Forelimb muscle (tissue), 1 donor: Measurements from ENCODE around the gene MTERF4. TPM values are rescaled to one million over a fixed set of nuclear protein-coding genes. Genes with fewer than 3 reads are reported as not detected.

Experiments
- DNase-seq: peaks from one replicate; pipeline ENCODE4 v3.0.0-alpha.2; 2013; ENCODE audit warnings: low read depth
- polyA plus RNA-seq: library from polyadenylated mRNA; unstranded; fragments of 120-200 nt; gene quantifications from one replicate; pipeline ENCODE4 v1.2.1, GENCODE V29; 2013; ENCODE audit not compliant: insufficient read length

The MTERF4 gene, protein sequence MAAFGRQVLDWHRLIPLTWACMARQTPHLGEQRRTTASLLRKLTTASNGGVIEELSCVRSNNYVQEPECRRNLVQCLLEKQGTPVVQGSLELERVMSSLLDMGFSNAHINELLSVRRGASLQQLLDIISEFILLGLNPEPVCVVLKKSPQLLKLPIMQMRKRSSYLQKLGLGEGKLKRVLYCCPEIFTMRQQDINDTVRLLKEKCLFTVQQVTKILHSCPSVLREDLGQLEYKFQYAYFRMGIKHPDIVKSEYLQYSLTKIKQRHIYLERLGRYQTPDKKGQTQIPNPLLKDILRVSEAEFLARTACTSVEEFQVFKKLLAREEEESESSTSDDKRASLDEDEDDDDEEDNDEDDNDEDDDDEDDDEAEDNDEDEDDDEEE
- polyA plus RNA-seq: 38.3 TPM

DNA sequence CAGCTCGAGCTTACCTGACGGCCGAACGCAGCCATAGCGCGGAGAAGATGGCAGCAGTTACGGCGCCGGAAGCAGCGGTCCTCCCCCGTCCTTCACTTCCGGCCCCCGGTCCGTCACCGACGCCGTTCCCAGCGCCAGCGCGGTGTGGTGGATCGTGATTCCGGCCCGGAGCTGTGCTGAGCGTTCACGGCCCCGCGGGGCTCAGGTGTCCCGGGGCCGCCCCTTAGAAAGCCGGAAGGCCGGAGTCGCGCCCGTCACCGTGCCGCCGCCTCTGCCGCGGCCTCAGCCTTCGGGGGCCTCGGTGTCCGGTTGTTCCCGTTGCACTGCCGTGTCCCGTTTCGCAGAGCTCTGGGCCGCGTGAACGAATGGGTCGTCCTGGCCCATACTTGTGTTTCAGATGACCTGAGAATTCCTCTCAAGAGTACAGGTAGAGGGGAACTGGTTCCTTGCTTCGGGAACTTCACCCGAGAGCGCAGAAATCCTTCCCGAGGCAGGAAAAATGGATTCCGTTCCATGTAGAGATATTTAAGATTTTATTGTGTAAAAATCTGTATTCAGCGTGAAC, at the start of gene MTERF4:
Gene MTERF4, minus strand, starts transcription at position 49 of the 565 bp plus-strand sequence. Its CDS starts 14 bp downstream, at position 35.
- peak; percentile 32 for DNase-seq

DNA sequence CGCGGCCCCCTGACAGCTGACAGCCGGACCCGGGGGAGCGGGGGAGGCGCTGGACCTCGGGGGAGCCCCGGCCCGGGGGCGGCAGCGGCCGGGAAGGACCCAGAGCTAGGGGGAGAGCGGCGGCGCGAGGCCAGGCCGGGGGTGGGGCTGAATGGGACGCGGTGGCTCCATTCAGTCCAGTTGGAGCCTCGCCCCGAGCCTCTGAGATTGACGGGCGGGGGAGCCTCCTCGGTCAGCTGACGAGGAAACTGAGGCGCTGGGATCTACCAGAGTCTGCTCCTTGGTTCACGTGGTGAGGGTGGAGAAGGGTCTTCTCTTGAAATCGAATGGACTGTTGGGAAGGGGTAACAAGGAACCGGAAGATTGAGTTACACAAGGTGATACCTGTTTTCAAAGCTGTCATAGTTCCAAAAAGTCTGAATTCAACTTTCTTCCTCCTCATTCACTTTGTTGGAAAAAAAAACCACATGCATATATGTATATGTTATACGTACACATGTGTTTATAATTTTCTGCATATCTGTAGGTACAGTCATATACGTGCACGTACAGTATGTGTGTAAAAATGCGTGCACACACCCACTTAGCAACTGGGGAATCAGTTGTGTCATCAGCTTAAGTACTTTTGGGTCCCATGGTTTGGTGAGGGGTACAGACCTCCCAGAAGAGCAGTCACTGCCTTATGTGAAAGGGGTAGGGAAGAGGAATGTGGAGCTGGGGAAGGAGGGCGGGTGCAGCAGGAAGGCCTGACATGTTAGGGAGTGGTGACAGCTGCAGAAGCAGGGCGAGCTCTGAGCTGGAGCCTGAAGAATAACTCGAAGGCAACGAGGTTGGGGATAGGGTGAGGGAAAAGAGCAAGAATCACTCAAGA, 48.8 kb upstream of the MTERF4 start:
- no peak for DNase-seq

DNA sequence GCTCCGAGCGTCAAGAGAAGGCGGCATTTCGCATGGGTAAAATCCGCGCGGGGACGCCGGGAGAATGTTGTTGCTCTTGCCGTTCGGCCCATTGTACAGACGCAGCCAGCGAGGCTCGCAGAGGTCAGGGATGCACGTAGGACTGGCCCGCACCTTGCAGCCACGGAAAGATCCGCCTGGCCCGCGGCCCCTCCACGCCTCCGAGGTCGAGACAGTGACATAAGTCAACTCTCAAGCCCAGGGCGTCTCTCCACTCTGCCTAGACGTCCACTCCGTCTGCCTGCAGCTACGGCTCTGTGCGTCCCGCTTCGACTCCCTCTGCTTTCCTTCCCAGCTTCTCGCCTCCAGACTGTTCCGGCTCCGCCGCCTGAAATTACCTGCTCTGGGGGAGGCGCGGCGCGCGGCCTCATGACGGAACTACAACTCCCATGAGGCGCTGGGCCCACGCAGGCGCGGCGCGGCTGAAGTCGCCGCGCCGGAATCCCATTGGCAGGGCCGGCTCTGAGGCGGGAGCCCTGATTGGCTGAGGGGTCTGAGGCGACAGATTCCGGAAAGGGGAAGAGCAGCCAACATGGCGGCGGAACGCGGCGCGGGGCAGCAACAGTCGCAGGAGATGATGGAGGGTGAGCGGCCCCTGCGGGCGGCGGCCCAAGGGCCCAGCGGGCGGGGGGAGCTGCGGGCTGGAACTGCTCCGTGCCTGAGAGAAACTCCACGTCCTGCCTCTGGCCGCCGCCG, 48.0 kb upstream of the MTERF4 start, which contains the start of gene PPP1R7:
Gene PPP1R7, plus strand, starts transcription at position 543 of the 735 bp plus-strand sequence. Its CDS starts 29 bp downstream, at position 572.
- peak; percentile 86 for DNase-seq

DNA sequence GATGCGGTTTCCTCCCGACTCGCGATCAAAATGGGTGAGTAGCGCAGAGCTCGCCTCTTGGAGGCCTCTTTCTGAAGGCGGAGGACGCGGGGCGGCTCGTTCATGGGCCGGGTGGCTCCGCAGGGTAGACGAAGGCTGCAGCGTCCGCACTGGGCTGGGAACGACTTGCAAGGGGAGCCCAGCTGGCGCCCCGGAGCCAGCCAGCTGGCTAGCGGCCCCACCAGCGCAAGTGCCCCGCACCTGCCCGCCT, 47.5 kb upstream of the MTERF4 start:
- DNase-seq: no peak

DNA sequence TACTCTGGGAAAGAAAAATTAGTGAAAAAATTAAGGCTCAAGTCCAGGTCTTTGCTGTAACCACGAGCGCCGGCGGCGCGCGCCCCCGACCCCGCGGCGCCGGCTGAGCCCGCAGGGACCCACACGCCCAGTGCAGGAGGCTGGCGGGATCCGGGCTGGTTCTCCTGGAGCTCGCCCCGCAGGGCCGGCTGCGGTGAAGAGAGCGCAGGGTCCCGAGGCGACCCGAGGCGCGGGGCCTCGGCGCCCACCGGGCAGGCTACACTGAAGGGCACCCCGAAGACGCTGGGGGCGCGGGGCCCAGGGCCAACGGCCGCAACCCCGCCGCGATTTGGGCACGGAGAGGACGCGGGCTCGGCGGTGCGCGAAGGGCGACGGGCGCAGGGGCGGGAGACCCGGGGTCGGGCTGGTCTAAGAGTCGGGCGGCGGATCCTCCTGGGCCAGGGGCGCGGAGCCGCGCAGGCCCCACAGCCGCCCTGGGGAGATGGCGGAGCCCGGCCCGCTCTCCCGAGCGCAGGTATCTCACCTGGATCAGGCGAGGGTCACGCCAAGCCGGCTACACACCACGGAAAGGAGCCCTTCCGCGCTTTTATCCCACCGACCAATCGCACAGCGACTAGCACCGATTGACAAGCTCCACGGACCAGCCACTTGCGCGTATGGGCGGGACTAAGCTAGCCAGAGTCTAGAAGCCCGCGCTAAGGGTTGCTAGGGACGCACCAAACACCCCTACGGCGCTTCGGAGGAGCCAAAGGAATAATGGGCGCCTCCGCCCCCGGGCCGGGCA, 47.0 kb upstream of the MTERF4 start, which contains the start of gene PASK:
Gene PASK, minus strand, starts transcription at position 582 of the 784 bp plus-strand sequence. CDS start 6,440 bp downstream, outside the sequence.
- peak; percentile 78 for DNase-seq

DNA sequence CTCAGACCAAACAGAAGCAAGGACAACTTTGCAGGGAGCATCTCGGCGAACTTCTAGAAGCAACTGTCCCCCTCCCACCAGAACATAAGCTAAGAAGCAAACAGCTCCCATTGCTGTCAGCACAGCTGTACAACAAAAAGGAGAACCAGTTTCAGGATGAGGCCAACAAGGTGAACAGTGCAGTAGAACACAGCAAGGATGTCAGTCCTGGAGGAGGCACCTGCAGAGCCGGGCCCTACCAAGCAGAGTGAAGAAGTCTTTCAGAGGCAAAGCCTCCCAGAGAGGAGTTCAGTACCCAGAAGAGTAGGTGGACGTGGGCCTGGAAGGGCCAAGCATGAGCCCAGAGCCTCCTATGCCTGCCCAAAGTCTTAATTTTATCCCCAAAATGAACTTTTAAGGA, 46.2 kb upstream of the MTERF4 start:
- no peak for DNase-seq

DNA sequence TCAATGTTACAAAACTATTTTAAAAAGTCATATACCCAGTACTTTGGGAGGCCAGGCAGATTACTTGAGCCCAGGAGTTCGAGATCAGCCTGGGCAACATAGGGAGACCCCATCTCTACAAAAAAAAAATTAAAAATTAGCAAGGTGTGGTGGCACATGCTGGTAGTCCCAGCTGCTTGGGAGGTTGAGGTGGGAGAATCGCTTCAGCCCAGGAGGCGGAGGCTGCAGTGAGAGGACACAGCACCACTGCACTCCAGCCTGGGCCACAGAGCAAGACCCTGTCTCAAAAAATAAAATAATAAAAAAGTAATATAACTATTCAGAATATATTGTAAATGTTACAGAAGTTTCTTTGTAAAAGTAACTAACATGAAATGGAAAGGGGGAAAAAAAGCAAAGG, 45.2 kb upstream of the MTERF4 start:
- no peak for DNase-seq

DNA sequence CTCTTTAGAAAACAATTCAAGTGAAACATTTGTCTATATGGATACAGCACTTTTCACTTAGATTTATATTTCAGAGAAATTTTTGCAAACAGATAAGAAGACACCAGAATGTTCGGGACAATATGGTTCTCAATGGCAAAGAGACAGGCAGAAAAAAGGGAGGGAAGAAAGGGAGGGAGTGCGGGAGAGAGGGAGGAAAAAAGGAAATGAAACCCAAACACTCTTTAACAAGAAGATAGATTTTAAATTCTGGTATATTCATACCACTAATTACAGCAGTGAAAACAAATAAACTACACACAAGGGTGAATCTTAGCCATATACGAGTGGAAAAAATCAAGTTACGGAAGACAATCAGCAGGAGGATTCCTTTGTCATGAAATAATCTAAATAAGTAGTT, 44.2 kb upstream of the MTERF4 start:
- no peak for DNase-seq

DNA sequence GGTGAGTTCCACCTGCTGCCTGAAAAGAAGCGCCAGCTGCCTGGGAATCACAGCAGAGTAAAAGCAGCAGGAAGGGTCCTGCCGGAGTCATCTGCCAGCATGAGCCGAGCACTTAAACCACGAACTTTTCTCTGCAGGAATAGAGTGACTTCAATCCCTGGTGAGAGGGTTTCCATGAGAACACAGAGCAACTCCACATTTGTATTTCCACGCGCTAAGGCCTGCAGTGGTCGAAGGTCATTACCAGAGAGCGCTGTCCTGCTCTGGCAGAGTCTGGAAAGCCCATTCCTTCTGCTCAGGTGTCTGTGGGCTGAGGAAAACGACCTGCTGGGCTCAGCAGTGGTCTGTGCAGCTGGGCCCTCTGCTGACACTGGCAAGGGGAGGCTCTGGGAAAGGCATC, 40.5 kb upstream of the MTERF4 start:
- DNase-seq: no peak

DNA sequence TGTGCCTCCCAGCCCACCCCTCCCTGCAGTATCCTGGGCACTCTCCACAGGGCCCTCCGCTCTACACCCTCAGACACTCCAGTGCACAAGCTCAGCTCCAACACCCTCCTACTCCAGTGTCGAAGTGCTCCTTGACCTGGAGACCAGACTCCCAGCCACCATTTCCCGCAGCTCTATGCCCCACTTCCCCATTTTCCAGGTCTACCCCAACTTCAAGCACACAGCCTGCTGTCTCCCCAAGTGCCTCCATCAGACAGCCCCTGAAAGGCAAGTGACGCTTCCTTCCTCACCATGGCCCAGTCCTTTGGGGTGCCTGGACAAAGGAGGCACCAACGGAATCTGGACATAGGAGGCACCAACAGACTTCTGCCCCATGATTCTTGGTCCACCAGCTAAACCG, 40.0 kb upstream of the MTERF4 start:
- no peak for DNase-seq

DNA sequence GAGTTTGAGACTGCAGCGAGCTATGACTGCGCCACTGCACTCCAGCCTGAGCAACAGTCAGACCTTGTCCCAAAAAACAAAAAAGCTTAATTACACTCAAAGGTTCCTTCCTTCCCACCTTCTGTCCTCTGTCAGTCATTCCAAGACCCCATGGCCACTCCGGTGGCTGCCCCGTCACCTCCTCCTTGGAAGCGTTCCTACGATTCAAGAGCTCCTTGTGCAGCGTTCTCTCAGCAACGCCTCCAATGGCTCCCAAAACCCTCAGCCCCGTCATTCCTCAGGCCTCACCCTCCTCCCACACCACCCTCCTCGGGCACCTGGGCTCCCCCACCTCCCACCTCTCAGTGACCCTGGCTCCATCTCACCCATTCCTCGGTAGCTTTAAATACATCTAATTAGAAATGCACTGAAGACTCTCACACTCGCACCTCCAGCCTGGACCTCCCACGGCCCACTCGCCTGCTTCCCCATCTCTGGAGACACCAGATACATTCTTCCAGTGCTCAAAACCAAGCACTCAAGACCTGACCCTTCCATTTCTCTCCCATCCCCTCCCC, 39.2 kb upstream of the MTERF4 start:
- no peak for DNase-seq

DNA sequence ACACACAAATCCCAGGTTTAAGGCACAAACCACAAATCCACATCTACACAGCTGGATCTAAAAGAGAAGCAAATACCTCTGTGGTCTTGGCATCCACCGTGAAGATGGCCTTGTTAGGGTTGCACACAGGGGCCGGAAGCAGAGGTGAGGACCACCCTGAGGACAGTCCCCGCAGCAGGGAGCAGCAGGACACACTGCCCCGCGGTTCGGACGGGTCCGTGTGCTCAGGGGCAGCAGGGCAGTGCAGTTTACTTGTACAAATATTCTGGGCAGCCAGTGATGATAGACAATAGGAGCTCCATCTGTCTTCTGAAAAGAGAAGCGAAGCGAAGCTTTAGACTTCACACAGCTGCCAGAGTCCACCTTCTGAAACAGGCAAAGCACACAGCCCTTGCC, 38.4 kb upstream of the MTERF4 start:
- DNase-seq: no peak

DNA sequence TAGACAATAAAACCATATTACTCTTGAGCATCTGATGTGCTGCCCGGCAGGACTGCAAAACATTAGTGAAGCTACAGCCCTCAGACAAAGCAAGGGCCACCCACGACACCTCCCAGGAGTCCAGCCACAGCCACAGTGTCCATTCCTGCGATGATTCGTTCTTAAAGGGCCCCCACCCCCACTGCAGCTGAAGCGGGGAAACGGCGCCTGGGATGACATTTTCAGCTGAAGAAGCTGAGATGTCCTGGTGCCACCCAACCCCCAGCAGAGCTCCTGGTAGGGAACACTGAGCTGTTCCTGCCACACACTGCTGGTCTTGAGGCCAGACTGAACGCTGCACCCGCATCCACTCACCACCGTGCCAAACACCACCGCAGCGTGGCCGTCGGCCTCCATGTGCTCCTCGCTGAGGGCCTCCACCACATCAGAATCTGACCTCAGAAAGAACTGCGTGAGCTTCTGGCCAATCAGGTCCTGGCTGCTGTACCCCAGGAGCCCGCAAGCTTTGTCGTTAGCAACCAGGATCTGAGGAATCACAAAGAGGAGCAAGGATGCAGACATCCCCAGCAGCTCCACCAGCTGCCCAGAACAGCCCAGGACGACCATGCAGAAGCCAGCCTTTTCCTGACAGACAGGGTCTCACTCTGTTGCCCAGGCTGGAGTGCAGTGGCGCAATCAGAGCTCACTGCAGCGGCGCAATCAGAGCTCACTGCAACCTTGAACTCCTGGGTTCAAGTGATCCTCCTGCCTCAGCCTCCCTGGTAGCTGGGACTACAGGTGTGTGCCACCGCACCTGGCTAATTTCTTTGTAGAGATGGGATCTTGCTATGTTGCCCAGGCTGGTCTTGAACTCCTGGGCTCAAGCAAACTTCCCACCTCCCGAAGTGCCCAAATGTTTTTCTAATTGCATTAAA, 37.7 kb upstream of the MTERF4 start:
- DNase-seq: no peak

DNA sequence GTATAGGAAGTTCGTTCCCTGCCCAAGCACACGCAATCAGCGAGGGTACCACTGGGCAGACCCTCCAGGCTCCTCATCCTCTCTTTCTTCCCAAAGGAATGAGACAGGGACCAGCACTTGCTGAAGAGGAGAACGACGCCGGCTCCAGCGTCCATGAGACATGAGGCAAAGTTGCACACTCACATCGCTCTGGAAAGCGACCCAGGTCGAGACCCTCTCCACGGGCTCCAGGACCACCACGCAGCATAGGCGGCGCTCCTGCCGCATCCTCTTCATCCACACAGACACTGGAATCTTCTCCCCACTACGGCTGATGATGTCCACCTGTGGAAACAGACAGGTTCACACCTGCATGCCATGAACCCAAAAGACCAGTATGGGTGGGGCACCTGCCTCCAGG, 36.4 kb upstream of the MTERF4 start:
- DNase-seq: no peak

DNA sequence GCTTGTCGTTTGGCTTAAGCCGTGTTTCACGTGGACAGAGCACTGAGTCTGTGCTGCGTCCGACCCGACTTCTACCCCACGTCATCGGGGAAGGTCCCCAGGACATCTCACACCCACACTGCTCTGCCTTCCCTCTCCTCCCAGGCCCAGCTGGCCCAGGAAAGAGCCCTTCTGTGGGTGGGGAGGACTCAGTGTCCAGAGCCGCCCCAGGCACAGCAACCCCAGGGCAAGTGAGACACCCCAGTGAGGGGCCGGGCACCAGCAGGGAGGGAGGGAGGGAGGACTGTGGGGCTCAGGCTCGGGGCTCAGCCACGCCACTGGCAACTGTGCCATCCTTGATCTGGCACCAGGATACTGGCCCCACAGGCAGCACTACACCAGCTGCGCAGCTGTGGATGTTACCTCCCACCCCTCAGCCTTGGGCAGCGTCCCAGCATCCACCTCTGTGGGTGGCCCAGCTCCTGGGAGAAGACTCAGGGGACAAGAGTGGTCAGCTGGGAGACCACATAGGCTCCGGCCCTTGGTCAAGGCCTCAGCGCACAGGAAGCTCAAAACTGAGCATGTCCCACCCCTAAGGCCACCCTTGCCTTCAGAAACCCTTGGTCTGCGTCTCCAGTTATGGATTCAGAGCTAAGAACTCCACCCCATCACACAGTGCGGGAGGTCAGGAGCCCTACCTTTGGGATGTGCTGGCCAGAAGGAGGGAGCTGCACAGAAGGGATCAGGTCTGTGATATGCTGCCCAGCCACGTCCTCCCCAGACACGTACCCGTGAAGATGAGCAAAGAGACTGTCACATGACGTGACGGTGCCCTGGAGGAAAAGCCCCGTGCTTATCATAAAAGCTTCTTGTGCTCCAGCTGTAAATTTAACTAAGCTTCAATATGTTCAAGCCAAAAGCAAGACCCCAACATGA, 35.4 kb upstream of the MTERF4 start:
- DNase-seq: no peak

DNA sequence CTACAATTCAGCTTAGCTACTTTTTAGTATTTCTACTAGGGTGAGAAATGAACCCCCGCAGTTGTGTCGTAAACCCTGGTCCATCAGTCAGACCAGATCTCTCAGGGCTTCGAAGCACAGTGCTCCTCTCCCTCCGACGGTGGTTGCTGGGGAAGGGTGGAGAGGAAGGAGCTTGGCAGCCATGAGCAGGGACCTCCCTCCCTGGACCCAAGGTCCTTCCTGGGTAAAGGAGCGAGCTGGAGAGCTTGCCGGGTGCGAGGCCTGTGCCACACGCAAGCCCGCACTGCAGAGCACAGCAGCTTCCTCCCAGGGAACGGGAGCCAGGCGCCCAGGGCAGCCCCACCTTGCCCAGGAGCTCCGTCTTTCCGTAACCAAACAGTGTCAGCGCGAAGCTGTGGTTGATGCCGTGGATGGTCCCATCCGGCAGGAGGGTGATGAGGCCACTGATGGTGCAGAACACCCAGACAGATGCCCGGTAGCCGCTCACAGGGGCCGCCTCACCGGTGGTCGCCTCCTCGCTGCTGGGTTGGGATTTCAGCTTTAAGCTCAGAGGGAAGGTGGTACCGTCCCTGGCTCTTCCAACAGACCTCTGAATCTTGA, 34.7 kb upstream of the MTERF4 start:
- DNase-seq: no peak

DNA sequence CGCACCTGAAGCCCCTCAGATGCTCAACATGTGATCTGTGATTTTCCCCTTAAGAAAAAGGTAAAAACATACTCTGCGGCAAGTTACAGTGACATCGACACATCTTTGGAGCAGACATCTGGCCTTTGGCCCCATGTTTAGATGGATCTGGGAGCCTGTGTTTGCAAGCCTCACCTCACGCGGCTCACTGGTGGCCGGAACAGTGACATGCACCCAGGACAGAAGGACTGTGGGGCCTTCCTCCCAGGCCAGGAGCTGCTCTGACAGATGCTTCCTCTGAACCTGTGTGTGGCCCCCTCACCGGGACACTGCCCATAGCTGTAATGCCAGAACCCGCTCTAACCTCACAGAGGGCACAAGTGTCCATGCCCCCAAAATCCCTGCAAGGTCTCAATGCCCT, 34.1 kb upstream of the MTERF4 start:
- no peak for DNase-seq

DNA sequence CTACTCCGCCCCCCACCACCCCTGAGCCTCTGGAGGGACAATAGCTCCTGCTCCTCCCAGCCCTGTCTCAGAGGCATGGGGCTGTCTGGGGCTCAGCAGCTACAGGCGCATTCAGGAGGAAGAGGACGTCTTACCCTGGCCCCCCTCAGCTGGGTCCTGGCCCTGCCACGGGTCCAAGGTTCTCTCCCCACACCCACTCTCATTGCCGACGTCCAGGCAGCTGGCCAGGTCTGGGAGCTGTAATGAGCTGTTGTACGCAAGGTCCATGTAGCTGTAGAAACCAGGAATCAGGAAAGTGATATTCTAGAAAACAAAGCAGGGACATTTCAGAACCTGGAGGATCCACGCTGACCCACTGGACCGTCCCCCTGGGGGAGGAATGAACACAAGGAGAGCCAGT, 33.6 kb upstream of the MTERF4 start:
- no peak for DNase-seq
